Lower leg skin (tissue), 3 donors: ENCODE results near the gene ZCCHC17.

Experiments
- CTCF ChIP-seq, 3 donors: fragments of 450-650 bp; IDR thresholded peaks; one replicate each; pipeline ENCODE4 v1.5.1; 2016; ENCODE audit warnings: antibody characterized with exemption in 3 of 3, mild to moderate bottlenecking in 3 of 3, moderate library complexity in 2 of 3
- POLR2A ChIP-seq, 2 donors: fragments of 450-650 bp; IDR thresholded peaks; one replicate each; pipeline ENCODE4 v1.6.1; 2016 to 2017; ENCODE audit warnings: antibody characterized with exemption in 2 of 2, mild to moderate bottlenecking in 1 of 2, moderate library complexity in 1 of 2

GRCh38 chr1:31383967-31384366 is 87.1 kb downstream of the ZCCHC17 start:
- TF ChIP-seq CTCF (IDR thresholded peaks at IDR 0.05) = no peak
- no peak for TF ChIP-seq POLR2A (IDR thresholded peaks at IDR 0.05)
